ENCODE results near the gene PRMT2. TPM values are rescaled to one million over a fixed set of nuclear protein-coding genes. Genes with fewer than 3 reads are reported as not detected.

The PRMT2 gene
- total RNA-seq, 1 donor from 2014 or later = 151 TPM

GRCh38 chr21:46634427-46634826 is 1.0 kb upstream of the PRMT2 start:
- Mint-ChIP-seq H3K27ac (ENCODE audit: unreplicated experiment) (peak overlapping the region; percentile 97), H3K4me1 (ENCODE audit: unreplicated experiment) (peaks cover 41% of the 10 kb centered on the region), H3K27me3 (ENCODE audit: unreplicated experiment) (peaks cover 2% of the 10 kb centered on the region), H3K36me3 (ENCODE audit: low read depth, unreplicated experiment) (peaks cover 7% of the 10 kb centered on the region), H3K4me3 (ENCODE audit: unreplicated experiment) (peak overlapping the region; percentile 80), H3K9me3 (ENCODE audit: unreplicated experiment) (no peaks in the 10 kb centered on the region)
- TF ChIP-seq, protein P1, sequence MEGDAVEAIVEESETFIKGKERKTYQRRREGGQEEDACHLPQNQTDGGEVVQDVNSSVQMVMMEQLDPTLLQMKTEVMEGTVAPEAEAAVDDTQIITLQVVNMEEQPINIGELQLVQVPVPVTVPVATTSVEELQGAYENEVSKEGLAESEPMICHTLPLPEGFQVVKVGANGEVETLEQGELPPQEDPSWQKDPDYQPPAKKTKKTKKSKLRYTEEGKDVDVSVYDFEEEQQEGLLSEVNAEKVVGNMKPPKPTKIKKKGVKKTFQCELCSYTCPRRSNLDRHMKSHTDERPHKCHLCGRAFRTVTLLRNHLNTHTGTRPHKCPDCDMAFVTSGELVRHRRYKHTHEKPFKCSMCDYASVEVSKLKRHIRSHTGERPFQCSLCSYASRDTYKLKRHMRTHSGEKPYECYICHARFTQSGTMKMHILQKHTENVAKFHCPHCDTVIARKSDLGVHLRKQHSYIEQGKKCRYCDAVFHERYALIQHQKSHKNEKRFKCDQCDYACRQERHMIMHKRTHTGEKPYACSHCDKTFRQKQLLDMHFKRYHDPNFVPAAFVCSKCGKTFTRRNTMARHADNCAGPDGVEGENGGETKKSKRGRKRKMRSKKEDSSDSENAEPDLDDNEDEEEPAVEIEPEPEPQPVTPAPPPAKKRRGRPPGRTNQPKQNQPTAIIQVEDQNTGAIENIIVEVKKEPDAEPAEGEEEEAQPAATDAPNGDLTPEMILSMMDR (IDR thresholded peaks at IDR 0.05; ENCODE audit: unreplicated experiment) = no peak
- DNase-seq (ENCODE audit: low spot score) = no peak

DNA sequence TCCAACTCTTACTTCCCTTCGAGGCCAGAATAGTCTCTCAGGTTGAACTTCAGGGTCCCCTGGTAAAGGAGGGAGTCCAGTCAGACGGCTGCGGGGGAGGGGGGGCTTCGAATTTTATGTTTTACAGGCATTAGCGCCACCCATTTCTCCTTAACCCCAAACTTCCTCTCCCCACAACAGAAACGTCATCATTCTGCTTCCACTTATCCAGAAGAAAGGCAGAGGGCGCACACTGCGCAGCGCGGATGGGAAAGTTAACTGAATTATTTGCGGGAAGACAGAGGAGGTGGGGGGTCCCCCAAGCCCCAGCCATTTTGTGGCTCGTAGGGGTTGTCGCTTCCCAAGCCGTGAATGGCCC is 529 bp upstream of the PRMT2 start:
- Mint-ChIP-seq H3K27me3 (ENCODE audit: unreplicated experiment) (peaks cover 2% of the 10 kb centered on the region), H3K9me3 (ENCODE audit: unreplicated experiment) (no peaks in the 10 kb centered on the region), H3K4me3 (ENCODE audit: unreplicated experiment) (peak overlapping the region; percentile 80), H3K27ac (ENCODE audit: unreplicated experiment) (peak overlapping the region; percentile 97), H3K4me1 (ENCODE audit: unreplicated experiment) (peaks cover 46% of the 10 kb centered on the region), H3K36me3 (ENCODE audit: low read depth, unreplicated experiment) (peaks cover 7% of the 10 kb centered on the region)
- TF ChIP-seq, protein P1 (IDR thresholded peaks at IDR 0.05; ENCODE audit: unreplicated experiment) = peak; percentile 18
- no peak for DNase-seq (ENCODE audit: low spot score)

- DNase-seq (ENCODE audit: low spot score) = no peak
- H3K27ac Mint-ChIP-seq (ENCODE audit: unreplicated experiment) = peak overlapping the region; percentile 90
- peaks cover 46% of the 10 kb centered on the region for H3K4me1 Mint-ChIP-seq (ENCODE audit: unreplicated experiment)
- no peaks in the 10 kb centered on the region for H3K9me3 Mint-ChIP-seq (ENCODE audit: unreplicated experiment)
- peak overlapping the region; percentile 97 for H3K4me3 Mint-ChIP-seq (ENCODE audit: unreplicated experiment)
- H3K27me3 Mint-ChIP-seq (ENCODE audit: unreplicated experiment) = peaks cover 2% of the 10 kb centered on the region
- TF ChIP-seq, protein P1 (IDR thresholded peaks at IDR 0.05; ENCODE audit: unreplicated experiment) = no peak
- peaks cover 9% of the 10 kb centered on the region for H3K36me3 Mint-ChIP-seq (ENCODE audit: low read depth, unreplicated experiment)
Measured at GRCh38 chr21:46636181-46636512, 673 bp downstream of the PRMT2 start.

- Mint-ChIP-seq H3K4me1 (ENCODE audit: unreplicated experiment) (peaks cover 46% of the 10 kb centered on the region), H3K27ac (ENCODE audit: unreplicated experiment) (no peak overlapping the region), H3K9me3 (ENCODE audit: unreplicated experiment) (no peaks in the 10 kb centered on the region), H3K36me3 (ENCODE audit: low read depth, unreplicated experiment) (peaks cover 14% of the 10 kb centered on the region), H3K4me3 (ENCODE audit: unreplicated experiment) (peak overlapping the region; percentile 97), H3K27me3 (ENCODE audit: unreplicated experiment) (peaks cover 2% of the 10 kb centered on the region)
- TF ChIP-seq, protein P1 (IDR thresholded peaks at IDR 0.05; ENCODE audit: unreplicated experiment) = no peak
- DNase-seq (ENCODE audit: low spot score) = no peak
Measured at GRCh38 chr21:46636550-46637285, 1.2 kb downstream of the PRMT2 start.

DNA sequence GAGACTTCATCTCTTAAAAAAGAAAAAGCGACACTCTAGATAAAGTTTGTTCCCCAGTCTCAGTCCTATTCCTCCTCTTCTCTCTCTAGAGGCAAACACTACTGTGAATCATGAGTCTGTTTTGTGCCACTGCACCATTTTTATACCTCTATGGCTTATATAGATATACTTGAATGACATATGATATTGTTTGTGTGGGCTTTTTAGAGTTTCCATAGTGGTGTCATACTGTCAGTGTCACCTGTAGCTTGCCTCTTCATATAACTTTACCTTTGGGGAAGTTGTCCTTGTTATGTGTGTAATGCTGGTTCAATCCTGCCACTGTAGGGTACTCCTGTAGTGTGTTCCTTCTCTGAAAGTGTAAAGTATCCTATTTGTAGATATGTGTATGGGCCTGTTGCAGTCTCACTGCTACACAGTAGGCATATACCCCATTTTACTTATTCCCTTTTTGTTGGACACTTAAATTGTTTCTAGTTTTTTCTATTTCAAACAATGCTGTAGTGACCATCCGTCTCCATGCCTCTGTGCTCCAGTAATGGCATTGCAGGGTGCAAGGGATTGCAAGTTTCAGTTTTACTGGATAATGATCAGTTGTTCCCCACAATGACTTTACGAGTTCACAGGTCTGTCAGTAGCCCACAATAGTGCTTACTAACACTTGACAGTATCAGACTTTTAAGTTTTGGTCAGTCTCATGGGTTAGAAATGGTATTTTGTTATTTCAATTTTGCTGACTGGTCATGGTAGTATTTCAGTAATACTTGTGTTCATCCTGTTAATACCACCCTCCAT is 2.7 kb downstream of the PRMT2 start:
- Mint-ChIP-seq H3K36me3 (ENCODE audit: low read depth, unreplicated experiment) (peaks cover 19% of the 10 kb centered on the region), H3K4me3 (ENCODE audit: unreplicated experiment) (peak overlapping the region; percentile 31), H3K27ac (ENCODE audit: unreplicated experiment) (no peak overlapping the region), H3K27me3 (ENCODE audit: unreplicated experiment) (peaks cover 2% of the 10 kb centered on the region), H3K4me1 (ENCODE audit: unreplicated experiment) (peaks cover 42% of the 10 kb centered on the region), H3K9me3 (ENCODE audit: unreplicated experiment) (no peaks in the 10 kb centered on the region)
- TF ChIP-seq, protein P1 (IDR thresholded peaks at IDR 0.05; ENCODE audit: unreplicated experiment) = no peak
- no peak for DNase-seq (ENCODE audit: low spot score)
